HG03066 (cell line): Measurements from ENCODE around the gene ZNF648.
"Not testable (repeated sequence)": the region's sequence is repeated elsewhere in the genome, so short reads cannot be mapped to it uniquely, and the experiment has no call there.

Experiments
- ATAC-seq: cut with Tn5 transposase; IDR thresholded peaks from one replicate; pipeline ENCODE4 v1.9.1; 2021; ENCODE audit warnings: low read depth; ENCODE audit not compliant: unreplicated experiment

ZNF648 gene

DNA sequence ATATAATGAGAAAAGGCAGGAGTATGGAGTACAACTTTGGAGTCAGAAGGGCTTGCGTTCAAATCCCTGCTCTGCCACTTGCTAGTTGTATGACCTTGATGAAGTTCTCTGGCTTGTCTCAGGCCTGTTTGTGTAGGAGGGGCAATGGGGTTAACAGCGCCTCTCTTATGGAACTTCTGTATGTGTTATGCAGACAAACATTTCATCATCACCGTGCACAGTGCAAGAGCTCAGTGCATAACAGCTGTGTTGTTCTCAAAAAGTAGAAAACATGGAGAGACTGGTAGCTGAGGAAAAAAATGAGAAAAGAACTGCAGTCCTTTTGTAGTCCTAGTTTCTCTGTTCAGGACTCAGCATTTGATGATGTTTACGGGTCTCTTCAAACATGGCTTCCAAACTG is 10.4 kb upstream of the ZNF648 start:
- ATAC-seq = no peak

DNA sequence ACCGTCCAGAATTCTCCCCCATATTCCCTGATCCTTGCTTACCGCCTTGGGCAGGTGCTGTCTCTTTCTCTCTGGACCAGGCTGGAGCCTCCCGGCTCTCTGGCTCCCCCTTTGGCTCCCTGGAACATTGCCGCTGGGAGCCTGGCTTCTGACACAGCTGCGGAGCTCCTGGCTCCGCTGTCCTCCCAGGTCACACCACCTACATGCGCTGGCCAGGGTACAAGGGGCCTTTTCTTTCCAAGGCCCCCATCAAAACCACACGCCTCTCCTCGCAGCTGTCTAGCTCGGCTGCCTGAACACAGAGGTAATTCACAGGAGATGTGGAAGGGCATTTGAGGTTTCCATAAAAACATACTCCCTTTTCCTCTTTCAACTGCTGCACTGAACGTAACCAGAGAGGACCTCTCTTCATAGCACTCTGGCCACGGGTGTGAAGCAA is 7.5 kb upstream of the ZNF648 start:
- ATAC-seq = no peak

DNA sequence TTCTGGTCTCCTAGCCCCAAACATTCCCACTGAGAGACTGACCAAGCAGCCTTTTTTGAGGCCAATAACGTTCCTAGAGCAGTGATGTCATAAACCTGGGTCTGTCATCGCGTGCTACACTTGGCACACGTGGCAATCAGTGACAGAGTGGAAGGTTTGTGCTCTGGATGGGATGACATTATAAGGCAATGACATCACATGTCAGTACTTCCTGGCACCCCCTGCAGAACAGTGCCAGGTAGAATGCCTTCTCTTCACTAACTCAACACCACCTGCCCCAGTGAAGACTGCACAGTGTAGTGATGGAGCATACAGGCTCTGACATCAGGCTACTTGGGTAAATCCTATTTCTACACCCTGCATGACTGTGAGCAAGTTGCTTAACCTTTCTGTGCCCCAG is 5.4 kb upstream of the ZNF648 start:
- no peak for ATAC-seq

DNA sequence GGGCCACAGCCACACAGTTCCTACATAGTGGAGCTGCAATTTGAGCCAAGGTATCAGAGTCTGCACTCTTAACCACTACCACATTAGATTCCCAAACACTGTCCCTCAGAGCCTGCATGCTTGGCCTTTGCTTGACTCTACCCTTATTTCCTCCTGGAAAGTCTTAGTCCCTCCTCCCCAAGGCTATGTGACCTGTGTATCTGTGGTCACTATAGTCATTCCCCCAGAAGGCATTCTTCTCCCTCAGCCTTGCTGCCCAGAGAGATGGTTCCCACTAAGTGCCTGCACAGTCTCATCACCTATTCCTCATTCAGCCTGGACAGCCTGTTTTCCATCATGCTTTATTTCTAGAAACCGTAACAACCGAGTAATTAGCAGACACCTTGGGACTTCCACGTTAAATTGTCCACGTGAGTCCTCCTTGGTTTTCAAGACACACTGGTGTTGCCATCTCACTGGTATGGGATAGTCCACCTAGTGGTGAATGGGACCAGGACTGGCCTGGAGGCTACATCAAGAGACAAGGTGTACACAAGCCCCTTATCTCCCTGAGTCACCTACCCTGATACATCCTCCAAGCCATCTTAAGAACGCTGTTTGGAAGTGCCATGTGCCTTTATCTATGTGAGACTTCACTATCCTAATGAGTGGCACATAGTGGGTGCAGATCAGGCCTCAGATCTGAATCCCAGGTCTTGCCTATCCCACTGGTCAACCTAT is 3.8 kb upstream of the ZNF648 start:
- no peak for ATAC-seq

DNA sequence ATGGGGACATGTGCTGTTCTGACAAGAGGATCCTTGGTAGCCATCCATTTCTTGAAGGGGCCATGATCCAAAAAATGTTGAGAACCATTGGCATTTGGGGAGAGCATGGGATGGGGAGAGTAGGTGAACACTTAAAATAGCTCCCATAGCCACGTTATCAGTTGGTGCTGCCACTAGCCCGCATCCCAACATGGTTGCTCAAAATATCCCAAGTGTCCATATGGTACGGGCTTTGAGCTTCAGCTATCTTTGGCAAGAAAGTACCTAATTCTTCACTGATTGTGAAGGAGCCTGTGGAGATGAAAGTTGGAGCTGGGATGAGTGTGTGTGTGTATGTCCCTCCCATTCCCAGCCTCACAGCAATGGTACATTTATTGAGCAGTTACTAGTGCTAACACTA is 3.1 kb upstream of the ZNF648 start:
- ATAC-seq = no peak

DNA sequence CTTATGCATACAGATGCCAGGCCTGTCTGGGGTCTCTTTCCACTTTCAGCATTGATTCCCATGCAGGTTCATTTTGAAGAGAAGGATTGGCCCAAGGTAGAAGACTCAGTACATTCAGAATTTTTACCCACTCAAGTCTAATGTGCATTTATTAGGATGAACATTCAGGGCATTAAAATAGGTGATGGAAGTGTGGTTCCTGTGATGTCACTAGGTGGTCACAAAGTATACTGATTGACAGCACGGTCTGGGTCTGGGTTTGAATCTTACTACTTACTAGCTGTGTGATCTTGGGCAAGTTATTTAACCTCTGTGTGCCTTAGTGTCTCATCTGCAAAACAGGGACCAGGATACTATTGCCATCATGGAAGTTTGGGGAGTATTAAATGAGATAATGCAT is 711 bp upstream of the ZNF648 start:
- no peak for ATAC-seq

DNA sequence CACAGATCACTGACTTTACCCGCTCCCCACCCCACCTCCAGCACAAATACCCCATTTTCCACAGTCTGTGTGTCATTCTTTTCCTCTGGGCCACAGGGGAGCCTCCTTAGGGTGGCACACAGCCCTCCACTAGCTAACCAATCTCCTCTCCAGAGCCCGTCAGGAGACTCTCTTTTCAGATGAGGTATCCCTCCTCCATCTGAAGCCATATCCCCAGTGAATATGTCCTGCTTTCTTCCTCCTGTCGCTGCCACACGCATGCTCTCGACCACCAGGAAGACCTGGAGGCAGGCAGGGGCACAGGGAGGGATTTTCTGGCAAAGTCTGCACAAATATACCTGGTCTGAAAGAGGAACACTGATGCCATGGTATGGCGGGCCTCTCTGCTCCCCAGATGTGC is 635 bp downstream of the ZNF648 start:
- no peak for ATAC-seq

DNA sequence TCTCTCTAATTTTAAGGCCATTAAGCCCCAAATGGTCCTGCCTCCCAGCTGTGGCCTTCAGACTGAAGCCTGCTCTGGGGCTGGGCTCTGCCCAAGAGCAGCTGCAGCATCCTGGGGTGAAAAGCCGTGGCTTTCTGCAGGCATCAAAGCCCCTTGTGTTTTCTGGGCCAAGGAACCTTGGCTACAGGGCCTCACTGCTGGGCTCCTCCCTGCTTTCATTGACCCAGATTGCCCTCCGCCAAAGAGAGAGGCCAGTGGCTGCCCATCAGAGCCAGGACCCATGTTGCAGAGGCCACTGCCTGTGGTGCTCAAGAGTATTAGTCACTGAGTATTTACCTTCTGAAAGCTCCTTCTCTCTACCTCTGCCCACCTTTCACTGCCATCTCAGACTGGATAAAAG is 1.6 kb downstream of the ZNF648 start:
- no peak for ATAC-seq

DNA sequence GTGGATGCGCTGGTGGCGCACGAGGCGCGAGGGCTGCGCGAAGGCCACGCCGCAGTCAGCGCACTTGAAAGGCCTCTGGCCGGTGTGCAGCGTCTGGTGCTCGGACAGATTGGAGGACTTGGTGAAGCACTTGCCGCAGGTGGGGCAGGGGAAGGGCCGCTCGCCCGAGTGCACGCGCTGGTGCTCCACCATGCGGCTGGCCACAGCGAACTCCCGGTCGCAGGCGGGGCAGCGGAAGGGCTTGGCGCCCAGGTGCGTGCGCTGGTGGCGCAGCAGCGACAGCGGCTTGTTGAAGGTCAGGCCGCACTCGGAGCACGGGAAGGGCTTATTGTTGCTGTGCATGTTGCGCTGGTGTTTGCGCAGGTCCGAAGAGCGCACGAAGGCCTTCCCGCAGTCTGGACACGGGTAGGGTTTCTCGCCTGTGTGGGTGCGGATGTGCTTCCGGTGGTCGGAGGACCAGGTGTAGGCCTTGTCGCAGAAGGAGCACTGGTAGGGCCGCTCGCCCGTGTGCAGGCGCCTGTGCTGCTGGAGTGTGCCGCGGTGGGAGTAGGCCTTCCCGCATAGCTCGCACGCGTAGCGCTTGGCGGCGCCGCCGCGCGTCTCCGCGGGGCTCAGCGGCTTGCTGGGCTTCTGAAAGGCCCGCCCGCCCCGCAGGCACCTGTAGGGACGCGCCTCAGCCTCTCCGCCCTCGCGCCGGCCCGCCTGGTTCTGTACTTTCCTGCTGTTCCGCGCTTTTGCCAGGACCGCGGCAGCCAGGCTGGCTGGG is 4.7 kb downstream of the ZNF648 start:
- no peak for ATAC-seq

DNA sequence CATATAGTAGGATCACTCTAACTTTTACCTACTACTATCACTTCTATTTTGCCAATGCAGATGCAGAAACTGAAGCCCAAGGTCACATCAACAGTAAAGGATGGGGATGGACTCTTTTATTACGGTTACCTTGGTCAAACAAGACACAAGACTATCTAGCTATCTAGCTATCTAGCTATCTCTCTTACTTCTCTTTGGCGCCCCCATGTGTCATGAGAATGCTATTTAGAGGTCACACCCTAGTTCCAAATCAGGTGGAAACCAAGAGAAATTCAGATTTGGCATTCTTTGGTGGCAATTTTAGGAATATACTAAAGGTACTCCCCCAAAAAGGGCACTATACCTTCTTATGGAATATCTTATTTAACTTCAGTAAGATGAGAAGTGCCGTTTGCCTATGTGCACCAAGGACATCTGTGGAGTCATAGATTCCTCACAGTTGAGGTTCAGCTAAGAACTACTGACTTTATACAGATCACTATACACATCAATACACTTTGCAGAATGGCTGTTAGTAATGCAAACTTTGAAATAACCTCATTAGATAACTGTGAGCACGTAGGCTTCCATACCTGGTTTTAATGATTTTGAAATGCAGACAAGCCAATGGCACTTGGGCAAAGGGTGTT is 6.7 kb downstream of the ZNF648 start:
- no peak for ATAC-seq

DNA sequence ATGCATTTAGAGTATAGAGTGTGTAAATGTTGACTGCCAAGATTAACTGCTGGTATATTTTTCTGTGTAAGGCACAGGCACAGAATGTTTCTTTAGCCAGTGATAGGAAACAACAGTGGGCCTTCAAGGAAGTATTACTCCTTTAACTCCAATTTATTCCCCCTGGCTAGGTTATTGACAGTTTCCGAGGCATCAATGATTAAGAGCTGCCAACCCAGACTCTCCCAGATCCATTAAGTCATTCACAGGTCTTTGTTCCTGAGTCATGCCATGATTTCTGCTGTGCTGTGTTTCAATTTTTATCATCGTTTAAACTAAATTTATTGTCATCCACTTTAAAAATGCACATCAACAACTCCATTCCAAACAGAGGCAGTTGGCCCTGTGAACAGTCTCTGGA is 9.2 kb downstream of the ZNF648 start:
- ATAC-seq = no peak

DNA sequence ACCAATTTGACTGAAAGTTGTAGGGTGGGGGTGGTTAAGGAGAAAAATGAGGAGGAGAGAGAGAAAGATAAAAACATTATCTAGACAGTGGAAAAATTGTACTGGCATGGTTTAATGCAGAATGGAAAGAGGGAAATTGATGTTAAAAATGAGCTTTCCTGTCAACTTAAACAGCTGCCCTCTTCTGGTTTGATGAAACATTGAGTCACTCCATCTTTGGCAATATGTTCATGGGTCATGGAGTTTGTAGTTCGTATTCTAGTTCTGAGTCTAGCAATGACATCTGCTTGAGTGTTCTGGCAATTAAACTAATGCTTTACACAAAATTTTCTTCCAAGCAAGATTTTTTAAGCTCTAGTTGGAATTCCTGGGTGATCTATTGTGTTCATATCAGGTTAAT is 9.6 kb downstream of the ZNF648 start:
- no peak for ATAC-seq

DNA sequence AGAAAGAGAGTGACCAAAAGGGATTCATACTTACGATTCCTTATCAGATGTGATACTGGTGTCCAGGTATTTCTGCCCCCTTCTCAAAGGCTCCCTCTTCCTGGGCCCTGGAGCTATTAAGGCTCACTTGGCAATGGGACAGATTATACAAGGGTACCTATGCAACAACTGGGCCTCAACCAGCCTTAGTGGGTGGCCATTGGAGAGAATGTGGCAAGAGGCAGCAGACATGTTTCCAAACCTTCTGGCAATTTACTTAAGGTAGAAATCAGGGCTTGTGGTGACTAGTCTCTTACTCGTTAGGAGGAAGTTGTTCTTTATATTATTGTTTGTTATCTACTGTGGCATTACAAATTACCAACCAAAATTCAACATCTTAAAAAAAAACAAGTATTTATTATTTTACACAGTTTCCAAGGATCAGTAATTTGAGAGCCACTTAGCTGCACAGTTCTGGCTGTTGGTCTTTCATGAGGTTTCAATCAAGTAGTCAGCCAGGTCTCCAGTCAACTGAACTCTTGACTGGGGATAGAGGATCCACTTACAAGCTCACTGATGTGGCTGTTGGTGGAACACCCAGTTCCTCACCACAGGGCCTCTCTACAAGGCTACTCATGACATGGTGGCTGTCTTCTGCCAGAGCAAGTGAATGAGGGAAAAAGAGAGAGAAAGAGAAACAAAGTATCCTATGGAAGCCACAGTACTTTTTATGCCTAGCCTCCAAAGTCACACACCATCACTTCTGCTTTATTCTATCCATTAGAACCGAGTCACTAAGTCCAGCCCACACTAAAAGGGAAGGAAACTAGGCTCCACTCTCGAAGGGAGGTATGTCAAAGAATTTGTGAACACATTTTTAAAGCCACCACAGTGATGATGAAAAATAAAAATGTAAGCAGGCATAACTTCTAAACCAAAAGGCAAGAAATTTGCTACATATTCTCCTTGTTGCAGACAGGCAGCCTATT is 10.7 kb downstream of the ZNF648 start:
- no peak for ATAC-seq

DNA sequence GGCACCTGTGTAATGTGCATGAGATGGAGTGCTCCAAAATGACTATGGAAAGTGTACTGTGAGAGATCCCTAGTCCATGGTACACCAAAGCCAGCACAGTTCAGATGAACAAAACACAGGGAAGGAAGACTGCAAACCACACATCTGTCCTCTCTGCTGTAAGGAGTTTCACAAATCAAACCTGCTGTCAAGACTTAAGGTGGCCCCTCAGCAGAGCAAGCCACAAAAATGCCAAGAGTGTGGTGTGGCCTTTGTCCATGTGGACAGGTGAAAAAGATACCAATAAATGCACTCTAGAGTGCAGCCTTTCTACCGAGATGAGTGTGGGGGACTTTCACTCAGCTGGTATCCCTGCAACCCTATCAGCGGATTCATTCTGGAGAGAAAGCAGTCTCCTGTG is 12.9 kb downstream of the ZNF648 start:
- ATAC-seq = no peak

DNA sequence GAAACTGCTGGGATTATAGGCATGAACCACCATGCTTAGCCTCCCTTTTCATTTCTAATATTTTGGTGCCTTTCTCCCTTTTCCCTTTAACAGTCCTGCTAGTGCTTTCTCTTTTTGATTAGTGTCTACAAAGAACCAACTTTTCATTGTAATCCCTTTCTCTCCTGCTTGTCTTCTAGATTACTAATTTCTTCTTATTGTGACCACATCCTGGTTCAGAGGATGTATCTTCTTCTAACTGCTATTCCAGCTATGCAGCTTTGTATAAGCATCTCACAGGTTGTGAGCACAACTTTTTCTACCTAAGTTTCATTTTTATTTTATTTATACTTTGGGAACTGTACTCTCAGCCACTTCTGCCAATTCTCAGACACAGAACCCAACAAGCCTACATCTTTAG is 14.7 kb downstream of the ZNF648 start:
- ATAC-seq = no peak

DNA sequence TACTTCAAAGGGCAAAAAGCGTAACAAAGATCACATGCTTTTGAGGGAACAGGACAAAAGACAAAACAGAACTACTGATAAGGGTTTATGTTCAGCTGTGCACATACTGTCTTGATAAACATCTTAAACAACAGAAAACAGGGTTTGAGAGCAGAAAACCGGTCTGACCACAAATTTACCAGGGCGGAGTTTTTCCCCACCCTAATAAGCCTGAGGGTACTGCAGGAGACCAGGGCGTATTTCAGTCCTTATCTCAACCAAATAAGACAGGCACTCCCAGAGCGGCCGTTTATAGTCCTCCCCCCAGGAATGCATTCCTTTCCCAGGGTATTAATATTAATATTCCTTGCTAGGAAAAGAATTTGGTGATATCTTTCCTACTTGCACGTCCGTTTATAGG is 16.0 kb downstream of the ZNF648 start:
- ATAC-seq = not testable (repeated sequence)

DNA sequence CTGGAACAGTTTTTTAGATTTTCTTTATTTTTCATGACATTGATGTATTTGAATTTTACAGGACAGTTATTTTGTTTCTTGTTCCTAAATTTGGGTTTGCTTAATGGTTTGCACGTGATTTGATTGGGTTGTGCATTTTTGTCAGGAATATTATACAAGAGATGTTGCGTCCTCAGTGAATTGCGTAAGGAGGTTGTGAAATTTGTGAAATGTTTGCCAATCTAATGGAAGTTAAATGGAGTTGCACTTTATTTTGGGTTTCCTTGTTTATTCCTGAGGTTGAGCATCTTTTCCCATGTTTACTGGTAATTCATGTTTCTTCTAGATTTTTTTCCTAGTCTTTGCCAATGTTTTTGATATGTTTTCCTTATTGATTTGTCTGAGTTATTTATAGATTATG is 19.9 kb downstream of the ZNF648 start:
- ATAC-seq = no peak

DNA sequence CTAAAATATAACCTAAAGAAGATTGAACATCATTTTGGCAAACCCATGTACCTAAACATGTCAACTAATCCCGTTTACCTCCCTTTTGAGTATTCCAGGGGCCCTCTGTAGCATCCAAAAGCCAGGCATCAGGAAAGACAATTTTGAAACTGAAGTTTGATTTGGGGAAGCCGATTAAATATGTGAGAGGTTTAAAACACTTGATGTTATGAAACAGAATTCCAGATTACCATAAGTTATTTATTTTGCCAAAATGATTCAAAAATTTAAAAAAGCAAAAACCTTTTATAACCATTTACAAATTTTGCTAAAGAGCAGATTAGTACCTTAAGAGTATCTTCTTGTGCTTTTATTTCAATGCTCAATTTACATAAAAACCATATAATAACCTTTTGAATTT is 23.3 kb downstream of the ZNF648 start:
- no peak for ATAC-seq

DNA sequence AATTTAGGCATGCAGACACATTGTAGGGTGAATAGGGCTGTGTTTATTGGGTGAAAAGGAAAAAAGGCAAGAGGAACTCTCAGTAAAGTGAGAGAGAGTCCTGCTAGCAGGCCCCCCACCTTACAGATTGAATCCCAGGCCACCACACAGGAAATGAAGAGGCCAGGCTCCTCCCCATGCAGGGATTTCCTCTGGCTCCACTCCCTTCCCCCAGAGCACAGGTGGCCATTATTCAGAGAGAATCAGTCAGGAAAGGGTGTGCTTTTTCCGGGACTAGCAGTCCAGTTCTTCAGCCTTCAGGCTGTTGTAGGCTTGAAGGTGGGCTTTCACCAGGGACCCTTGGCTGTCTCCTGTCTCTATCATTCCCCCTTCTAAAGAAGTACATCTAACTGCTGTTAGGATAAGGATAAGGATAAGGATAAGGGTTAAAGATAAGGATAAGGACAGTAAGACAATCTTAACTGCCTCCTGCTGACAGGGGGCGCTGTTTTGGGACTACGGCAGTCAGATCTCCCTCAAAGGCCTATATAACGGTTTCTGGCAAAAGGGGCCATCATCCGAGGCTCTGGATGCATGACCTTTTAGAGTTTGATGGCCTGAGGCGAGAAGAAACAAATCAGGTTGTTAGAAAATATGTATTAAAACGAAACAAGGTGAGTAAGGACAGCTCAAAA is 26.3 kb downstream of the ZNF648 start:
- no peak for ATAC-seq

DNA sequence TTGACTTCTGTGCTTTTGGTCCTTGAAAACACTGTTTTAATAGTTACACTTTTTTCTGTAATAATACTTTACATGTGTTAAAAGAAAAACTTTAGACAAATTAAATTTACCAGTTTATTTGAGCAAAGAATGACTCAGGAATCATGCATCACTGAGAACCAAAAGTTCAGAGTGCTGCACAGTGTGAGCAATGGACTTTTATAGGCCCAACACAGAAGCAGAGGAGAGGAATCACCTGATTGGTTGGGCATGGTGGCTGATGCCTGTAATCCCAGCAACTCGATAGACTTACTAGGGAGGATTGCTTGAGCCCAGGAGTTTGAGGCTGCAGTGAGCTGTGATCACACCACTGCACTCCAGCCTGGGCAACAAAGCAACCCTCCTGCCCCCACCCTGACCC is 29.3 kb downstream of the ZNF648 start:
- ATAC-seq = no peak
